Measurements from ENCODE around the gene EIF2D. TPM values are rescaled to one million over a fixed set of nuclear protein-coding genes. Genes with fewer than 3 reads are reported as not detected.

The EIF2D gene
- total and polyA plus RNA-seq, 9 of the 15 experiments (the other 6 are each of a cell fraction or from before 2014, with no cell fraction given) = 81.1 to 138 (median 93.9) TPM

DNA sequence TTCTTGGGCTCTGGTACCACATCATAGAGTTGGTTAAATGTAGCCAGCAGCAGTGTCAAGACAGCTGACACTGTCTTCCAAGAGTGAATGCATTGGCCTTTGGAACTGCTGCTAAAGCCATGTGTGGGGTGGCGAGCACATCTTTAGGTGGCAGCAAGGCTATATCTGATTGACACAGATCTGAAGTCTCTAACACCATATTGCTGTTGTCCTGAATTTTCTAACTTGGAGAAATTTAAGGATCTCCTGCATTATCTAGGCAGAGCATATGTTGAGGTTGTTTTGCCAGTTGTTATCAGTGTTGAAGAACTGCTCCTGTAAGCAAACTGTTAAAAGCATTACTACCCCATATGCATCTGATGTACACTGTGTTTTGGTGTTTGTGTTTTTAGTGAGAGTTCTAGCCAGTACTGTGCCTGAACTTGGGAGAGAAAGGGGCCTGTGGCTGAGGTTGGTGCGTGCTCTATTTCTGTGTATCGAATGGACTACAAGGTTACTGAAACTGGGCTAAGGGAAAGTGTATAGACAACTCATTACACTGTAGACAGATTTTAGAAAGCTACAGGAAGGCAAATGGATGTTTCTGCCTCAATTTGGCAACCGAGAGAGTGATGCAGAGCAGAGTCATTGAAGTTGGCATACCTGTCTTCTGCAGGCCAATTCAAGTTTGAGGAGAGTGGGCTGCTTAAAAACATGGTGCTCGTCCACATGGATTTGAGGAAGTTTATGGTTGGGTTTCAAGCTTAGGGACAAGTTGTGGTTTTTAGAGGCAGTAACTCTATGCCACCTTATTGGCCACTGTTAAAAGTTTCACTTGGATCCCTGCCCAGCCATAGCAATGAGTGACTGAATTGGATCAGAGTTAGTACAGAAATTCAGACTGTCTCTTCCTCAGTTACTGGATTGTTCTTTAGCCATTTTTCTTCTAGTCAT is 40.0 kb upstream of the EIF2D start (continued):
- TF ChIP-seq, protein P1, sequence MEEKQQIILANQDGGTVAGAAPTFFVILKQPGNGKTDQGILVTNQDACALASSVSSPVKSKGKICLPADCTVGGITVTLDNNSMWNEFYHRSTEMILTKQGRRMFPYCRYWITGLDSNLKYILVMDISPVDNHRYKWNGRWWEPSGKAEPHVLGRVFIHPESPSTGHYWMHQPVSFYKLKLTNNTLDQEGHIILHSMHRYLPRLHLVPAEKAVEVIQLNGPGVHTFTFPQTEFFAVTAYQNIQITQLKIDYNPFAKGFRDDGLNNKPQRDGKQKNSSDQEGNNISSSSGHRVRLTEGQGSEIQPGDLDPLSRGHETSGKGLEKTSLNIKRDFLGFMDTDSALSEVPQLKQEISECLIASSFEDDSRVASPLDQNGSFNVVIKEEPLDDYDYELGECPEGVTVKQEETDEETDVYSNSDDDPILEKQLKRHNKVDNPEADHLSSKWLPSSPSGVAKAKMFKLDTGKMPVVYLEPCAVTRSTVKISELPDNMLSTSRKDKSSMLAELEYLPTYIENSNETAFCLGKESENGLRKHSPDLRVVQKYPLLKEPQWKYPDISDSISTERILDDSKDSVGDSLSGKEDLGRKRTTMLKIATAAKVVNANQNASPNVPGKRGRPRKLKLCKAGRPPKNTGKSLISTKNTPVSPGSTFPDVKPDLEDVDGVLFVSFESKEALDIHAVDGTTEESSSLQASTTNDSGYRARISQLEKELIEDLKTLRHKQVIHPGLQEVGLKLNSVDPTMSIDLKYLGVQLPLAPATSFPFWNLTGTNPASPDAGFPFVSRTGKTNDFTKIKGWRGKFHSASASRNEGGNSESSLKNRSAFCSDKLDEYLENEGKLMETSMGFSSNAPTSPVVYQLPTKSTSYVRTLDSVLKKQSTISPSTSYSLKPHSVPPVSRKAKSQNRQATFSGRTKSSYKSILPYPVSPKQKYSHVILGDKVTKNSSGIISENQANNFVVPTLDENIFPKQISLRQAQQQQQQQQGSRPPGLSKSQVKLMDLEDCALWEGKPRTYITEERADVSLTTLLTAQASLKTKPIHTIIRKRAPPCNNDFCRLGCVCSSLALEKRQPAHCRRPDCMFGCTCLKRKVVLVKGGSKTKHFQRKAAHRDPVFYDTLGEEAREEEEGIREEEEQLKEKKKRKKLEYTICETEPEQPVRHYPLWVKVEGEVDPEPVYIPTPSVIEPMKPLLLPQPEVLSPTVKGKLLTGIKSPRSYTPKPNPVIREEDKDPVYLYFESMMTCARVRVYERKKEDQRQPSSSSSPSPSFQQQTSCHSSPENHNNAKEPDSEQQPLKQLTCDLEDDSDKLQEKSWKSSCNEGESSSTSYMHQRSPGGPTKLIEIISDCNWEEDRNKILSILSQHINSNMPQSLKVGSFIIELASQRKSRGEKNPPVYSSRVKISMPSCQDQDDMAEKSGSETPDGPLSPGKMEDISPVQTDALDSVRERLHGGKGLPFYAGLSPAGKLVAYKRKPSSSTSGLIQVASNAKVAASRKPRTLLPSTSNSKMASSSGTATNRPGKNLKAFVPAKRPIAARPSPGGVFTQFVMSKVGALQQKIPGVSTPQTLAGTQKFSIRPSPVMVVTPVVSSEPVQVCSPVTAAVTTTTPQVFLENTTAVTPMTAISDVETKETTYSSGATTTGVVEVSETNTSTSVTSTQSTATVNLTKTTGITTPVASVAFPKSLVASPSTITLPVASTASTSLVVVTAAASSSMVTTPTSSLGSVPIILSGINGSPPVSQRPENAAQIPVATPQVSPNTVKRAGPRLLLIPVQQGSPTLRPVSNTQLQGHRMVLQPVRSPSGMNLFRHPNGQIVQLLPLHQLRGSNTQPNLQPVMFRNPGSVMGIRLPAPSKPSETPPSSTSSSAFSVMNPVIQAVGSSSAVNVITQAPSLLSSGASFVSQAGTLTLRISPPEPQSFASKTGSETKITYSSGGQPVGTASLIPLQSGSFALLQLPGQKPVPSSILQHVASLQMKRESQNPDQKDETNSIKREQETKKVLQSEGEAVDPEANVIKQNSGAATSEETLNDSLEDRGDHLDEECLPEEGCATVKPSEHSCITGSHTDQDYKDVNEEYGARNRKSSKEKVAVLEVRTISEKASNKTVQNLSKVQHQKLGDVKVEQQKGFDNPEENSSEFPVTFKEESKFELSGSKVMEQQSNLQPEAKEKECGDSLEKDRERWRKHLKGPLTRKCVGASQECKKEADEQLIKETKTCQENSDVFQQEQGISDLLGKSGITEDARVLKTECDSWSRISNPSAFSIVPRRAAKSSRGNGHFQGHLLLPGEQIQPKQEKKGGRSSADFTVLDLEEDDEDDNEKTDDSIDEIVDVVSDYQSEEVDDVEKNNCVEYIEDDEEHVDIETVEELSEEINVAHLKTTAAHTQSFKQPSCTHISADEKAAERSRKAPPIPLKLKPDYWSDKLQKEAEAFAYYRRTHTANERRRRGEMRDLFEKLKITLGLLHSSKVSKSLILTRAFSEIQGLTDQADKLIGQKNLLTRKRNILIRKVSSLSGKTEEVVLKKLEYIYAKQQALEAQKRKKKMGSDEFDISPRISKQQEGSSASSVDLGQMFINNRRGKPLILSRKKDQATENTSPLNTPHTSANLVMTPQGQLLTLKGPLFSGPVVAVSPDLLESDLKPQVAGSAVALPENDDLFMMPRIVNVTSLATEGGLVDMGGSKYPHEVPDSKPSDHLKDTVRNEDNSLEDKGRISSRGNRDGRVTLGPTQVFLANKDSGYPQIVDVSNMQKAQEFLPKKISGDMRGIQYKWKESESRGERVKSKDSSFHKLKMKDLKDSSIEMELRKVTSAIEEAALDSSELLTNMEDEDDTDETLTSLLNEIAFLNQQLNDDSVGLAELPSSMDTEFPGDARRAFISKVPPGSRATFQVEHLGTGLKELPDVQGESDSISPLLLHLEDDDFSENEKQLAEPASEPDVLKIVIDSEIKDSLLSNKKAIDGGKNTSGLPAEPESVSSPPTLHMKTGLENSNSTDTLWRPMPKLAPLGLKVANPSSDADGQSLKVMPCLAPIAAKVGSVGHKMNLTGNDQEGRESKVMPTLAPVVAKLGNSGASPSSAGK (IDR thresholded peaks at IDR 0.05) = peak; percentile 49; the same call in 1 of the 2 replicates
- TF ChIP-seq DMBX1 (CRISPR knock-in tag; IDR thresholded peaks at IDR 0.05; ENCODE audit: borderline replicate concordance) = peak; percentile 66
- TF ChIP-seq TRIM24 (IDR thresholded peaks at IDR 0.05) = peak; percentile 85 to 93
- peak; percentile 91; the same call in 1 of the 2 replicates for TF ChIP-seq ZNF589 (CRISPR knock-in tag; IDR thresholded peaks at IDR 0.05; ENCODE audit: low read depth)
- TF ChIP-seq SMC3 (conservative IDR thresholded peaks at IDR 0.05; ENCODE audit: insufficient read depth, low read depth, low read length) = no peak
- TF ChIP-seq CBFA2T2 (conservative IDR thresholded peaks at IDR 0.05) = peak; percentile 96
- no peak for TF ChIP-seq FOXK1 (CRISPR knock-in tag; IDR thresholded peaks at IDR 0.05; ENCODE audit: borderline replicate concordance)
- TF ChIP-seq ZKSCAN1 (IDR thresholded peaks at IDR 0.05; ENCODE audit: low read depth, low read length) = peak; percentile 22; the same call in 1 of the 2 replicates
- no peak; the same call in 1 of the 2 replicates for TF ChIP-seq HLTF (IDR thresholded peaks at IDR 0.05)
- TF ChIP-seq, protein P2, sequence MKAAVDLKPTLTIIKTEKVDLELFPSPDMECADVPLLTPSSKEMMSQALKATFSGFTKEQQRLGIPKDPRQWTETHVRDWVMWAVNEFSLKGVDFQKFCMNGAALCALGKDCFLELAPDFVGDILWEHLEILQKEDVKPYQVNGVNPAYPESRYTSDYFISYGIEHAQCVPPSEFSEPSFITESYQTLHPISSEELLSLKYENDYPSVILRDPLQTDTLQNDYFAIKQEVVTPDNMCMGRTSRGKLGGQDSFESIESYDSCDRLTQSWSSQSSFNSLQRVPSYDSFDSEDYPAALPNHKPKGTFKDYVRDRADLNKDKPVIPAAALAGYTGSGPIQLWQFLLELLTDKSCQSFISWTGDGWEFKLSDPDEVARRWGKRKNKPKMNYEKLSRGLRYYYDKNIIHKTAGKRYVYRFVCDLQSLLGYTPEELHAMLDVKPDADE (conservative IDR thresholded peaks at IDR 0.05; ENCODE audit: control insufficient read depth, low read depth, low read length) = no peak
- TF ChIP-seq ZNF24 (IDR thresholded peaks at IDR 0.05) = peak; percentile 91
- peak; percentile 78 for TF ChIP-seq ELF4 (CRISPR knock-in tag; IDR thresholded peaks at IDR 0.05)
- no peak for TF ChIP-seq TCFL5 (CRISPR knock-in tag; conservative IDR thresholded peaks at IDR 0.05)
